GM18499 (cell line): ENCODE measurements around the gene THOC6.
"Not testable (repeated sequence)": the region's sequence is repeated elsewhere in the genome, so short reads cannot be mapped to it uniquely, and the experiment has no call there.

Source experiments
- ATAC-seq: cut with Tn5 transposase; IDR thresholded peaks from one replicate; pipeline ENCODE4 v1.9.1; 2021; ENCODE audit warnings: moderate number of reproducible peaks; ENCODE audit not compliant: insufficient read depth, unreplicated experiment

THOC6 gene

DNA sequence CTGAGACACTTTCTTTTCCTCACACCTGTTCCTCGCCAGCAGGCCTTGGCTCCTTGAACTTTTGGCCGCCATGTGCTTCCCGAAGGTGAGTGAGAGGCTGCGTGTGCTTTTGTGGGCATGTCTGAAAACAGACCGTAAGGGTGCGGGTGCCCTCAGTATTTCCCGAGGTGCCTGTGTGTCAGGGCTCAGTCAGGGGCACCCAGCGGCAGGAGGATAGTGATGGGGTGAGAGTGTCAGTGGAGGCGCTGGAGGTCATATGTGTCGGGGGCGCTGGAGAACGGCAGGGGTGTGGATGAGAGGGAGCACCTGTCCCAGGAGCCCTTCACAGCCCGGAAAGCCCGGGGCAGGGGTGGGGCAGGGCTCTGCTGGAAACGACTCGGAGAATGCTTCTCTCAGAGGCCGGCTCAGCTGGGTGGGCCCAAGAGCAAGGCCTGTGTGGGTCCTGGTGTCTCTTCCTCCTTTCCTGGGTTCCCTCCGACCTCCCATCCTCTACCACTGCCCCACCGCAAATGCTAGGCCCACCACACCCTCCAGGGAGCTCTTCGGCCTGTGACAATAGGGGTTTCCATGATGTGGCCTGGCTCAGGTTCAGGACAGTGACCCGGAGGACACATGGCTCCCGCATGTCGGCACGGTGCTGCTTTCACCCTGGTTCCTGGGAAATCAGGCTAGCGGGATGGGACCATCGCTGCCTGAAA, 42.1 kb downstream of the THOC6 start:
- no peak for ATAC-seq

DNA sequence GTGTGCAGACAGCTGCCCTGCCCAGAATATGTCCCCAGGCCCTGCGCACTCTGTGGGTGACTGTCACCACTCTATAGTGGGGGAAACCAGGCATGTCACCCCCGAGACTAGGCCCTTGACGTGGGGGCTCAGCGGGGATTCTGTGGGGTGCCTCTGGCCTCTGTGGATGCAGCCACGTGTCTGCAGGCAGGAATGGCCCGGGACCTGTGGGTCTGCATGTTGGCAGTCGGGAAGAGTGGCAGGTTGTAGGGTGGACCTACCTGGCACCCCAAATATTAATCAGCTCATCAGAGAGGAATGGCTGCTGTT, 42.6 kb downstream of the THOC6 start:
- ATAC-seq = no peak

DNA sequence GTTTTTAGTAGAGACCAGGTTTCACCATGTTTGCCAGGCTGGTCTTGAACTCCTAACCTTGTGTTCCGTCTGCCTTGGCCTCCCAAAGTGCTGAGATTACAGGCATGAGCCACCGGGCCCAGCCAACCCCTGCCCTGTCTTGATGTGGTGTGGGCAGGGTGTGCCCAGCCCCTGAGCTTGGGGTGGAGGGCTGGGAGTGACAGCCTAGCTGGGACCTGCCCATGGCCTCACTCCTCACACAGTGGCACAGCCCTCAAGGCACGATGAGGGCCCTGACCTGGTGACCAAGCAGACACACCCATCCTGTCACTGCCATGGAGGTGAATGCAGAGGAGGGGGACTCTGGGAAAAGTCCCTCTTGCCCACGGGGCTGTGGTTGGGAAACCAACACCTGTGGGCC, 44.7 kb downstream of the THOC6 start:
- no peak for ATAC-seq

DNA sequence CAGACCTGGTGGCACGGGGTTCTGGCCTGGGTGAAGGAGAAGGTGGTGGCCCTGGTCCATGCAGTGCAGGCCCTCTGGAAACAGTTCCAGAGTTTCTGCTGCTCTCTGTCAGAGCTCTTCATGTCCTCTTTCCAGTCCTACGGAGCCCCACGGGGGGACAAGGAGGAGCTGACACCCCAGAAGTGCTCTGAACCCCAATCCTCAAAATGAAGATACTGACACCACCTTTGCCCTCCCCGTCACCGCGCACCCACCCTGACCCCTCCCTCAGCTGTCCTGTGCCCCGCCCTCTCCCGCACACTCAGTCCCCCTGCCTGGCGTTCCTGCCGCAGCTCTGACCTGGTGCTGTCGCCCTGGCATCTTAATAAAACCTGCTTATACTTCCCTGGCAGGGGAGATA, 45.3 kb downstream of the THOC6 start:
- ATAC-seq = not testable (repeated sequence)

DNA sequence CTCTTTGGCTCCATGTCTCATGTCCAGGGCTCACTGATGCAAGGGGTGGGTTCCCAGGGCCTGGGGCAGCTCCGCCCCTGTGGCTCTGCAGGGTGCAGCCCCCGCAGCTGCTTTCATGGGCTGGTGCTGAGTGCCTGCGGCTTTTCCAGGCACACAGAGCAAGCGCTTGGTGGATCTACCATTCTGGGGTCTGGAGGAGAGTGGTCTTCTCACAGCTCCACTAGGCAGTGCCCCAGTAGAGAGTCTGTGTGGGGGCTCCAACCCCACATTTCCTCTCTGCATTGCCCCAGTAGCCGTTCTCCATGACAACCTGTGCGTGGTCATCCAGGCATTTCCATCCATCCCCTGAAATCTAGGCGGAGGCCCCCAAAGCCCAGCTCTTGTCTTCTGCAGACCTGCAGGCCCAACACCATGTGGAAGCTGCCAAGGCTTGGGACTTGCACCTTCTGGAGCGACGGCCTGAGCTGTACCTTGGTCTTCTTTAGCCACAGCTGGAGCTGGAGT, 46.8 kb downstream of the THOC6 start:
- ATAC-seq = no peak

DNA sequence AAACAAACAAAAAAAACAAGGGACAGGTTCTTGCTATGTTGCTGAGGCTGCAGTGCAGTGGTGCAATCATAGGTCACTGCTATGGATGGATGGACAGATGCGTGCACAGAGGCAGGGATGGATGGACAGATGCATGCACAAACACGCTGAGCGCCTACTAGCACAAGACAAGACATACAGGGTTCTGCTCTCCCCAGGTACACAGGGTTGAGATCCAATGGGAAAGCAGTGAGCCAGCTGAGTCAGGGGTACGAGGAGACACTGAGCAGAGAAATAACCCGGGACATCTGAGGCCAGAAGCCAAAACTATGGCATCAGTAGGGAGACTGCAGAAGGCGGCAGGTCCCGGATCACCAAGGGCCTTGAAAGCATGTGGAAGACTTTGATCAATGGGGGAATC, 47.8 kb downstream of the THOC6 start:
- ATAC-seq = no peak

DNA sequence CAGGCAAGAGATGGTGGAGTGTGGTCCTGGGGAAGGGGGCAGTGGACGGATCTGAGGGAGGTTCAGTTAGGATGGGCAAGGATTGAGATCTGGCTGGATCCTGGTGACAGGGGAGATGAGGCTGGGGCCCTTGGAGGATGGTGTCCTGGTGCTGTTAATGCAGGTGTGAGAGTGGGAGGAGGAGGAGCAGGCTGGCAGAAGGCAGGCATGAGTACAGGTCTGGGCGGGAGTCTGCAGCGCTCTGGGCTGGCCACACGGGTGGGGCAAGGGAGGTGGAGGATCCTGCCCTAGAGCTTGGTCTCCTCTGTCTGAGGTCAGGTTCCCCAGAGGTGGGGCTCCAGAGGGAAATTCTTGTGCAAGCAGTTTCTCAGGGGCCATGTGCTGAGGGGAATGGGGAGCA, 48.3 kb downstream of the THOC6 start:
- not testable (repeated sequence) for ATAC-seq

DNA sequence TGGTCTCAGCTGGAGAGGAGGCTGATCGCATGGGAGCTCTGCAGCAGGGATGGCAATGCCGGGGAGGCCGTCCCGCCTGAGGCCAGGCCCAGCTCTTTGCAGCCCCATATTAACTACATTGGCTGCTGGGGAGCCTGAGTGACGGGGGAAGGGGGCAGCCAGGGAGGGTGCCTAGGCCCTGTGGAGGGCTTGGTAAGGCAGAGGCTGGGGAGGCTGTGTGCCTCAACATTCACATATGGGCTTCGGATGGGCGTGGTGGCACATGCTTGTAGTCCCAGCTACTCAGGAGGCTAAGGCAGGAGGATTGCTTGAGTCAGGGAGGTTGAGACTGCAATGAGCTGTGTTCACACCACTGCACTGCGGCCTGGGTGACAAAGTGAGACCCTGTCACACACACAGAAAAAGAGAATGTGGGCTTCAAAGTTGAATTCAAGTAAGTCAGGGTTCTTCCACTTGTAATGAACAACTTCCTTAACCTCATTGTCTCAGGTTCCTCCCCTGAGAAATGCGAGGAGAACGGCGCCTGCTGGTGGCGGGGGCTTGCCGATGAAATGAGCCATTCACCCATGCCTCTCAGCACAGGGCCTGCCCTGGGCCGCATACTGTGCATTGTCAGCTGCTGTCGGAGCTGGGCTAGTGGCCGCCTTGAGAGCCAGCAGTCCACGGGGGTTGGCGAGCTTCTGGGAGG, 48.9 kb downstream of the THOC6 start:
- ATAC-seq = not testable (repeated sequence)

DNA sequence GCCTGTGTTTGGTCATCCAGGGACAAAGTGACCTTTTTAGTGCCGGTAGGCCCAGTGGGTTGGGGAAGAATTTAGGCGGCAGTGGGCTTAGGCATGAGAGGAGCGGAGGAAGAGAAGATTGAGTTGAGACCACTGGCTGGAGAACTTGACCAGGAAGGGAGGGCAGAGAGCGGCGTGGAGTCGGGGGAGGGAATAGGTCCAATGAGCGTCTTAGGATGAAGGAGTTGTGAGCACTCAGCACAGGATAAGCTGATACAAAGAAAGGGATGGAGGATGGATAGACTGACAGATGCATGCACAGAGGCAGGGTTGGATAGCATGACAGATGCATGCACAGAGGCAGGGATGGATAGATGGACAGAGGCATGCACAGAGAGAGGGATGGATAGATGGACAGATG, 49.6 kb downstream of the THOC6 start:
- ATAC-seq = no peak

DNA sequence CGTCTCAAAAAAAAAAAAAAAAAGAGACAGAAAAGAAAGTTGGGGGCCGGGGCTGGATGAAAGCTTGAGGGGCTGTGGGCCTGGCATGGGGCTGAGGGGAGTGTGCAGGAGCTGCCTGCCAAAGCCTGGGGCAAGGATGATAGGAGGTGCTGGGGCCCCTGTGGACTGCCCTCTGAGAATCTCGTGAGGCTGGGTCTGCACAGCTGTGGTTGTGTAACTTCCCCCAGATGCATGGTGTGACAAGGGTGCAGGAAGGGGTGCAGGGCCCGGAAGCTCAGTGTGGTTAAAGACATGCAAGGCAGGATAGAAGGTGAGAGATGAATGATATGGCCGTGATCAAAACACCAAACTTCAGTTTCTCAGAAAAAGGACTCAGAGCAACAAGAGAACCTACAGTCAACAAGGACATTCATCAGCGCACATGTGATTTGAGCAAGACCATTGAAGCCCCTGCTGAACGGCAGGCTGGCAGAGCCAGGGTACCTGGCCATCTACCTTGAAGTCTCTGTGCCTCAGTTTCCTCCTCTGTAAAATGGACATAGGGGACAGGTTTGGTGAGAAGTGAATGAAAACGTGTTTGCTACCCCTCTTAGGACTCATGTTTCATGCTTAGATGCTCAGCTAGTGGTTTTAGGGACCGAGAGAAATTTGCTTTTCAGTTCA, 51.2 kb downstream of the THOC6 start:
- ATAC-seq = no peak

DNA sequence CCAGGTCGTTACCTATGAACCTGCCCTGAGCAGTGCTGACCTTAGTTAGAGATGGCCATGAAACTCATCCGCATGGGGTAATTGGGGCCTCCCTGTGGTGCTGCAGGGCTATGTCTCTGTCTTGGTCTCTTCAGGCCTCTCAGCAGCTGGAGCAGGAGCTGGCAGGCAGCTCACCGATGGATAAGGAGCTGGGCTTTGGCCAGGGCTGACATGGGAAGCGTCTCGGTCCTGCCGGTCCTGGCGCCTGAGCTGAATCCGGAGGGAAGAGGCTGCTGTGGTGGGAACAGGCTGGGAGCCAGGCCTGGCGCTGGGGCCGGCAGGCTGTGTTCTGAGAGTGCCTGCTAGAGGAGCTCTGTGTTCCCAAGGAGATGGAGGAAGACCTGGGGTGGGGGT, 51.7 kb downstream of the THOC6 start:
- ATAC-seq = no peak

DNA sequence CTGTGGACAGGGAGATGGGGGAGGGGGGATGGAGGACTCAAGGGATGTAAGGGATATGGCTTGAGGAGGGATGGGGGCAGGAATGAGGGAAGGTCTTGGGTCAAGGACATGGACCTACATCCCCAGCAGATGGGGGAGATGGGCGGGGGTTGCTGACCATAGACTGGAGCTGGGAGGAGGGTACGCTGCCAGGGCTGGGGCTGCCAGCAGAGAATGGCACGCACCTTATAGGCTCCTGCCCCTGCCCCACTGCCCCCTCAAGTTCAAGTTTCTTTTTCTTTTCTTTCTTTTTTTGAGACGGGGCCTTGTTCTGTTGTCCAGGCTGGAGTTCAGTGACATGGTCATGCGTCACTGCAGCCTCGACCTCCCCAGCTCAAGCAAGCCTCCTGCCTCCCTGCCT, 52.1 kb downstream of the THOC6 start:
- ATAC-seq = not testable (repeated sequence)

DNA sequence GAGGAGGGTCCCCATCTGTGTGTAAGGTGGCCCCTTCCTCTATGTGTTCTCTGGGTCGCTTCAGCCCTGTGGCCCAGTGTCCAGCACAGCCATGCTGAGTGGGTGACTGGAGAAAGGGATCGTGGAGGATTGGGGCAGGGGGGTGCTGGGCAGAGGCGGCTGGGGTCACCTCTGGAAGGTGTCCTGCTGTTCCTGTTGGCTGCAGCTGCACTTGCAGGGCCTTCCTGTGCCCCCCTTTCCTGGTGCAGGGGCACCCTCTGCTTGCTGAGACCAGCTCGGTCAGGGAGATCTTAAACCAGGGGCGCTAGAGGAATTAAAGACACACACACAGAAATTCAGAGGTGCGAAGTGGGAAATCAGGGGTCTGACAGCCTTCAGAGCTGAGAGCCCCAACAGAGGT, 52.7 kb downstream of the THOC6 start:
- no peak for ATAC-seq
